Heart left ventricle (tissue), 16 donors: ENCODE measurements around the gene TMIGD3. TPM values are rescaled to one million over a fixed set of nuclear protein-coding genes. Genes with fewer than 3 reads are reported as not detected.

Experiments used
- ATAC-seq, 4 donors: fragments of 200-7000 bp; cut with Tn5 transposase; one replicate each; pipeline ENCODE4 v1.9.1; 2020 to 2022; ENCODE audit warnings: moderate library complexity in 4 of 4, mild to moderate bottlenecking in 3 of 4, moderate number of reproducible peaks in 1 of 4
- DNase-seq, 5 donors: peaks; one replicate each; pipeline ENCODE4 v3.0.0-alpha.2; 2020
- H3K27ac ChIP-seq, 12 donors: fragments of 200-600 bp; sonication (generic) in 4 of 12; one replicate each; pipeline versions ENCODE4 v1.5.0 to v1.8.0; 2016 to 2022; ENCODE audit warnings: mild to moderate bottlenecking in 2 of 12
- H3K27me3 ChIP-seq, 9 donors: fragments of 200-600 bp; sonication (generic) in 2 of 9; one replicate each; pipeline versions ENCODE4 v1.5.1 to v1.8.0; 2016 to 2022; ENCODE audit warnings: mild to moderate bottlenecking in 3 of 9
- H3K36me3 ChIP-seq, 9 donors: fragments of 200-600 bp; sonication (generic) in 2 of 9; one replicate each; pipeline versions ENCODE4 v1.5.0 to v1.8.0; 2018 to 2022; ENCODE audit warnings: mild to moderate bottlenecking in 2 of 9
- H3K4me1 ChIP-seq, 12 donors: fragments of 200-600 bp; sonication (generic) in 4 of 12; one replicate each; pipeline versions ENCODE4 v1.5.0 to v1.8.0; 2016 to 2022; ENCODE audit warnings: mild to moderate bottlenecking in 3 of 12
- H3K4me3 ChIP-seq, 12 donors: fragments of 200-600 bp; sonication (generic) in 4 of 12; one replicate each; pipeline versions ENCODE4 v1.5.0 to v1.8.0; 2017 to 2022; ENCODE audit warnings: mild to moderate bottlenecking in 9 of 12, moderate library complexity in 4 of 12
- H3K9me3 ChIP-seq, 12 donors: fragments of 200-600 bp; sonication (generic) in 4 of 12; one replicate each; pipeline versions ENCODE4 v1.5.0 to v1.8.0; 2016 to 2022; ENCODE audit warnings: mild to moderate bottlenecking in 1 of 12
- CTCF ChIP-seq, 12 donors: fragments of 200-600 bp; sonication (generic) in 4 of 12; IDR thresholded peaks; one replicate each; pipeline versions ENCODE4 v1.5.0 to v1.8.0; 2018 to 2022; ENCODE audit warnings: antibody characterized with exemption in 12 of 12, mild to moderate bottlenecking in 5 of 12
- POLR2A ChIP-seq, 2 donors: fragments of 450-650 bp; IDR thresholded peaks; one replicate each; pipeline ENCODE4 v1.6.1; 2017; ENCODE audit warnings: antibody characterized with exemption in 2 of 2, mild to moderate bottlenecking in 2 of 2, moderate library complexity in 2 of 2
- WGBS, 4 donors: extraction: QIAGEN DNeasy Blood & Tissue Kit in 2 of 4; methylation state at CpG; one replicate each; pipeline versions ENCODE4 v1.1.5 to v1.1.7; 2013 to 2018; 5-methylcytosine and 5-hydroxymethylcytosine counted together
- intact Hi-C, 10 donors: fragments of 100-400 bp; cut with DNase I; formaldehyde crosslinking; loops; one replicate each; pipeline versions ENCODE4 v1.11.1 to v1.14.2; 2022
- polyA plus RNA-seq, 2 donors: library from polyadenylated mRNA; stranded (reverse); fragments of 200-250 nt; gene quantifications; one replicate each; pipeline ENCODE4 v1.2.3, GENCODE V29; 2013
- total RNA-seq, 9 donors: library from RNA; depleted of rRNA in 2 of 9; stranded (reverse); fragments of >200 nt in 2 of 9; fragmentation: NEBNext Ultra II Directional in 3 of 9; extraction: Animal tissue kit (Norgen Biotek cat#: 25700) in 3 of 9; gene quantifications; one replicate each; pipeline versions ENCODE4 v1.1.0 to v1.2.4, GENCODE V29; 2016 to 2023
- donor health status: ischemic (EF 13 %, LVEDD 7.1; RV severe dilation, severe dysfunction).
- donor health status: healthy with polysubstance abuse.
- donor health status: DM: no; HTN: yes; CAD: no.
- donor health status: DM: no; HTN: no; CAD: no.
- donor health status: ischemic (EF 25% LVEDD 6.9; RV normal size, moderate dysfunction).
- donor health status: ischemic (EF 25% LVEDD 5.7; RV mildly dilated, moderate dysfunction).
- donor health status: healthy.
- donor health status: DM: yes; HTN: yes; CAD: no.
- donor health status: ischemic (EF 35%, LVEDD 5.7; RV mildly dilated, moderate dysfunction).
- donor health status: nonischemic (EF 11% LVEDD 7.7; RV severe dilation, severe dysfunction).
- donor health status: DM: yes; HTN: yes; CAD: no.
- donor health status: PGD.
- donor health status: ischemic (EF 29% LVEDD 5.4; RV normal size, mild dysfunction).
- donor health status: nonischemic (EF 23%, LVEDD 6.1; RV moderate dilation, normal function).

Gene TMIGD3
- total and polyA plus RNA-seq, 11 donors: 0.46 to 26.4 (median 1.4) TPM; not detected in 2

GRCh38 chr1:111476214-111476613, 27.2 kb downstream of the TMIGD3 start:
- Histone ChIP-seq H3K27ac (peak overlapping the region in 11 of 12 donors; percentile 1 to 95 (median 22)), H3K36me3 (peaks cover 0 to 18% (median 8%) of the 10 kb centered on the region in 9 donors)

DNA sequence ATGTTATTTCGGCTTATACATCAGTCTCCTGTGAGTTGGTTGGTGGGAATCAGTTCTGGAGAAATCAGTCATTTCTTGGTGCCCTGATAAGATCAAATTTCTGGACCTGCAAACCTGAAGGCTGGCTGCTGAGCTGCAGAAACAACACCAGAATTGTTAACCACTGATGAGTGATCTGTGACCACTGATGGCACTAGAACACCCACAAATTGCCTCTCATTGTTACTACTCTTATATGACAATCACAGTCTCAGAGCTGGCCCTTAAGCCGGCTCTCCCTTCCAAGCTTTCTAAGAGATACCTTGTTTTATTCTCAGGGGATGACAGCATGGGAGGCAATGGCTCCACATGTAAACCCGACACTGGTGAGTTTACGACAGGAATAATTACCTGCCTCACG, 27.7 kb downstream of the TMIGD3 start:
- no peak for DNase-seq
- 69 to 86% (median 78%) methylated on average over 5 of the region's 5 CpGs for WGBS, 4 donors
- peak overlapping the region in 1 of 12 donors; percentile 58 for H3K4me3 ChIP-seq
- H3K9me3 ChIP-seq: no peaks in the 10 kb centered on the region
- peaks cover 0 to 92% (median 37%) of the 10 kb centered on the region in 12 donors for H3K4me1 ChIP-seq
- peaks cover 0 to 23% (median 8%) of the 10 kb centered on the region in 9 donors for H3K36me3 ChIP-seq
- TF ChIP-seq POLR2A (IDR thresholded peaks at IDR 0.05) (no peak), CTCF (IDR thresholded peaks at IDR 0.05) (no peak)
- no peaks in the 10 kb centered on the region for H3K27me3 ChIP-seq
- intact Hi-C loops: no loop called here
- no peak for ATAC-seq
- peak overlapping the region in 10 of 12 donors; percentile 1 to 95 (median 40) for H3K27ac ChIP-seq

More at GRCh38 chr1:111476214-111476613, 27.2 kb downstream of the TMIGD3 start:
- H3K4me3 ChIP-seq: peak overlapping the region in 1 of 12 donors; percentile 58
- no peaks in the 10 kb centered on the region for H3K9me3 ChIP-seq
- intact Hi-C loops: no loop called here
- no peak for TF ChIP-seq CTCF (IDR thresholded peaks at IDR 0.05)
- TF ChIP-seq POLR2A (IDR thresholded peaks at IDR 0.05): no peak
- H3K4me1 ChIP-seq: peaks cover 0 to 92% (median 37%) of the 10 kb centered on the region in 12 donors
- H3K27me3 ChIP-seq: no peaks in the 10 kb centered on the region
- ATAC-seq (no peak), DNase-seq (no peak)

- intact Hi-C loops: no loop called here
- TF ChIP-seq CTCF (IDR thresholded peaks at IDR 0.05) (no peak), POLR2A (IDR thresholded peaks at IDR 0.05) (no peak)
- DNase-seq: no peak
- Histone ChIP-seq H3K27me3 (no peaks in the 10 kb centered on the region), H3K36me3 (peaks cover 0 to 35% (median 16%) of the 10 kb centered on the region in 9 donors), H3K27ac (peak overlapping the region; percentile 45 to 95 (median 68)), H3K4me1 (peaks cover 0 to 100% (median 37%) of the 10 kb centered on the region in 12 donors), H3K4me3 (peak overlapping the region in 10 of 12 donors; percentile 7 to 58 (median 31)), H3K9me3 (no peaks in the 10 kb centered on the region)
- WGBS, 4 donors: 19 to 25% (median 20%) methylated on average over 4 of the region's 4 CpGs
- ATAC-seq: peak in 1 of 4 donors; percentile 25
Observed at GRCh38 chr1:111474521-111474920, 28.9 kb downstream of the TMIGD3 start.

- peak in 2 of 4 donors; percentile 45 to 54 for ATAC-seq
- WGBS, 4 donors: 15 to 23% (median 17%) methylated on average over 5 of the region's 5 CpGs
- no peaks in the 10 kb centered on the region for H3K9me3 ChIP-seq
- DNase-seq: no peak
- peaks cover 0 to 99% (median 37%) of the 10 kb centered on the region in 12 donors for H3K4me1 ChIP-seq
- intact Hi-C loops: no loop called here
- peak overlapping the region; percentile 45 to 95 (median 68) for H3K27ac ChIP-seq
- peaks cover 0 to 39% (median 20%) of the 10 kb centered on the region in 9 donors for H3K36me3 ChIP-seq
- H3K4me3 ChIP-seq: peak overlapping the region in 10 of 12 donors; percentile 7 to 58 (median 31)
- no peaks in the 10 kb centered on the region for H3K27me3 ChIP-seq
- TF ChIP-seq CTCF (IDR thresholded peaks at IDR 0.05) (no peak), POLR2A (IDR thresholded peaks at IDR 0.05) (no peak)
Observed at GRCh38 chr1:111474106-111474505, 29.3 kb downstream of the TMIGD3 start.
